Measurements from ENCODE around the gene IL36RN. TPM values are rescaled to one million over a fixed set of nuclear protein-coding genes. Genes with fewer than 3 reads are reported as not detected.

IL36RN gene
- not detected for total RNA-seq

DNA sequence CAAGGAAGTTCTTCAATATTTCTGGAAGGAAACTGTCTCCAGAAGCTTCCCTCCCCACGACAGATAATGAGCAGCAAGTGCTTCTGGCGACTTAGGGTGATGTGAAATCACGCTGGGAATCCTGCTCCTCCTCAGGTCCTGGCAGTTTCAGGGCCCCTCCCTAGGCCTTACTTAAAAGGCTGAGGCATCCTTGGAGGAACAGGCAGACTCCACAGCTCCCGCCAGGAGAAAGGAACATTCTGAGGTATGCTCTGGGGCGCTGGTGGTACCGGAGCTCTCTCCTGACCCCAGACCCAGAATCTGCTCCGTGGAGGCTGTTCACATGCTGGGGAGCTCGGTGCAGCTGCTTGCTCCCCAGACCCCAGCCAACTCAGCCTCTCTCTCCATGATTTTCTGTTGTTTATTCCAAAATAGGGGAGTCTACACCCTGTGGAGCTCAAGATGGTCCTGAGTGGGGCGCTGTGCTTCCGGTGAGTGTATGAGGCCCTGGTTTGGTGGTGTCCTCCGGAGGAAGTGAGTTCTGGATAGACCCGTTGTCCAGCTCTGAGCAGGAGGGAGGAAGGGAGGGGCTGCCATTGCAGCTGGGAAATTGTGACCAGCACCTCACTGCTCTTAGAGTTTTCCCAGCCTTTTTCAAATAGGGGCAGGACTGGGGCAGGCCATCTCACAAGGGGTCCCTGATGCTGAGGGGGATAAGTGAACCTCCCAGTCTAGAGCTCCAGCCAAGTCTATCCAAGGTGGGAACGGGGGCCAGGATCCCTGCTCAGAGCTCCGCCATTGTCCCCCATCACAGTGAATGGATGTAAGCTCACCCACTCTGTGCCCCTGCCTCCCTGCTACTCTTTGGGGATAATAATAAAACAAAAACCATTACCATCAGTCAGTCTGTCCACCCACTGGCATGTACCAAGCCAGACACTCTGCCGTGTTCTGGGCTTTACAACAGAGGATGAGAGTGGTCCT lies at the start of gene IL36RN:
Gene IL36RN (plus strand): TSS at position 201 of the 963 bp plus-strand sequence. CDS start 241 bp downstream, at position 442.
- Histone ChIP-seq H3K4me3 (ENCODE audit: low read length in 3 of 3) (no peak within 1 kb of the TSS), H3K4me1 (ENCODE audit: control insufficient read depth in 3 of 3, insufficient read depth in 3 of 3, low read length in 3 of 3) (no peaks in the 10 kb centered on the region), H3K27me3 (ENCODE audit: control insufficient read depth in 3 of 3, insufficient read depth in 3 of 3, low read length in 3 of 3) (peaks cover 0 to 5% (median 3%) of the 10 kb centered on the region in 3 donors), H3K36me3 (ENCODE audit: control insufficient read depth in 3 of 3, insufficient read depth in 3 of 3, low read length in 3 of 3) (no peaks in the 10 kb centered on the region), H3K9ac (ENCODE audit: low read depth in 1 of 3, low read length in 3 of 3) (no peak within 1 kb of the TSS), H3K9me3 (ENCODE audit: control insufficient read depth in 3 of 3, low read length in 3 of 3) (no peaks in the 10 kb centered on the region), H3K27ac (ENCODE audit: low read depth, low read length) (no peak within 1 kb of the TSS)

DNA sequence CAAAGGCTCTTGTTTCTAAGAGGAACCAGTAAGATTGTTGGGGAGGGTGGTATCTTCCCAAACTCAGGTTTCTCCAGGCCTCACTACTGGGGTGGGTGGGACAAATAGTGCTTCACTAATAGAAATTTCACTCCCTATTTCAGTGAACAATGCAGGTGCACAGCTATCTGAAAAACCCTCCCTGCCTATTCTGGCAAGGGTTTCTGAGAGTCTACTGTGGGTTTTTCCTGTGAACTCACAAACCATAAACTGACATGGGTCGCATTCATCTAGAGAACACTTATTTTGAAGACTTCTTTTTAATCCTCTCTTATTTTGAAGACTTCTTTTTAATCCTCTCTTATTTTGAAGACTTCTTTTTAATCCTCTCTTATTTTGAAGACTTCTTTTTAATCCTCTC lies 49.4 kb upstream of the IL36RN start:
- Histone ChIP-seq H3K4me3 (ENCODE audit: low read length in 3 of 3) (no peak overlapping the region), H3K36me3 (ENCODE audit: control insufficient read depth in 3 of 3, insufficient read depth in 3 of 3, low read length in 3 of 3) (no peaks in the 10 kb centered on the region), H3K27me3 (ENCODE audit: control insufficient read depth in 3 of 3, insufficient read depth in 3 of 3, low read length in 3 of 3) (peaks cover 0 to 2% (median 0%) of the 10 kb centered on the region in 3 donors), H3K9me3 (ENCODE audit: control insufficient read depth in 3 of 3, low read length in 3 of 3) (no peaks in the 10 kb centered on the region), H3K27ac (ENCODE audit: low read depth, low read length) (no peak overlapping the region), H3K4me1 (ENCODE audit: control insufficient read depth in 3 of 3, insufficient read depth in 3 of 3, low read length in 3 of 3) (no peaks in the 10 kb centered on the region), H3K9ac (ENCODE audit: low read depth in 1 of 3, low read length in 3 of 3) (no peak overlapping the region)

DNA sequence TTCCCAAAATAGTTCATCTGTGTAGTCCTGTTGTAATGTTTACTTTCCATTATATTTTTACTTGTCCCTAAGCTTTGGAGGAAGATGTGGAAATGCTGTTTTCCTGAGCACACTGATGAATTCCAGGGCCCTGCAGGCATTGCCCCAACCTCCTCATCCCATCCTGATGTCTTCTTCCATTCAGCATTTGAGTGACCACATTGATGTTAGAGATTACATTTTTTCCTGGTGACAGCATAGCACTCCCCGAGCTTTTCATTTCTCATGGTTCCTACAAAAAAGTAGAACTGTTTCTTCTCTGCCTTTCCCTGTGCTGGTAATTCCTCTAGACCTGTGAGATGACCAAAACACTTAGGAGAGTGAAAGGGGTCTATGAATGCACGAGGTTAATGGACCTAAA lies 48.9 kb upstream of the IL36RN start:
- Histone ChIP-seq H3K9me3 (ENCODE audit: control insufficient read depth in 3 of 3, low read length in 3 of 3) (no peaks in the 10 kb centered on the region), H3K27me3 (ENCODE audit: control insufficient read depth in 3 of 3, insufficient read depth in 3 of 3, low read length in 3 of 3) (peaks cover 0 to 2% (median 0%) of the 10 kb centered on the region in 3 donors), H3K4me1 (ENCODE audit: control insufficient read depth in 3 of 3, insufficient read depth in 3 of 3, low read length in 3 of 3) (no peaks in the 10 kb centered on the region), H3K36me3 (ENCODE audit: control insufficient read depth in 3 of 3, insufficient read depth in 3 of 3, low read length in 3 of 3) (no peaks in the 10 kb centered on the region), H3K27ac (ENCODE audit: low read depth, low read length) (no peak overlapping the region), H3K9ac (ENCODE audit: low read depth in 1 of 3, low read length in 3 of 3) (no peak overlapping the region), H3K4me3 (ENCODE audit: low read length in 3 of 3) (no peak overlapping the region)

DNA sequence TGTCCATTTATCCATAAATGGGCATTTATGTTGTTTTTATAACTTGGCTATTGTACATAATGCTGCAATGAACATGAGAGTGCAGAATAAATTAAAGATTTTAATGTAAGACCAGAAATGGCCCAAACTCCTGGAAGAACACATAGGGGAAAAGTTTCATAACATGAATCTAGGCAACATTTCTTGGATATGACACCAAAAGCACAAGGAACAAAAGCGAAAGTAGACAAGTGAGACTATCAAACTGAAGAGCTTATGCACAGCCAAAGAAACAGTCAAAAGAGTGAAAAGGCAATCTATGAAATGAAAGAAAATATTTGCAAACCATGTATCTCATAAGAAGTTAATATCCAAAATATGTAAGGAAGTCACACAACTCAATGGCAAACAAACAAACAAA lies 47.9 kb upstream of the IL36RN start:
- Histone ChIP-seq H3K9ac (ENCODE audit: low read depth in 1 of 3, low read length in 3 of 3) (no peak overlapping the region), H3K27ac (ENCODE audit: low read depth, low read length) (no peak overlapping the region), H3K27me3 (ENCODE audit: control insufficient read depth in 3 of 3, insufficient read depth in 3 of 3, low read length in 3 of 3) (peaks cover 0 to 2% (median 0%) of the 10 kb centered on the region in 3 donors), H3K9me3 (ENCODE audit: control insufficient read depth in 3 of 3, low read length in 3 of 3) (no peaks in the 10 kb centered on the region), H3K36me3 (ENCODE audit: control insufficient read depth in 3 of 3, insufficient read depth in 3 of 3, low read length in 3 of 3) (no peaks in the 10 kb centered on the region), H3K4me1 (ENCODE audit: control insufficient read depth in 3 of 3, insufficient read depth in 3 of 3, low read length in 3 of 3) (no peaks in the 10 kb centered on the region), H3K4me3 (ENCODE audit: low read length in 3 of 3) (no peak overlapping the region)

DNA sequence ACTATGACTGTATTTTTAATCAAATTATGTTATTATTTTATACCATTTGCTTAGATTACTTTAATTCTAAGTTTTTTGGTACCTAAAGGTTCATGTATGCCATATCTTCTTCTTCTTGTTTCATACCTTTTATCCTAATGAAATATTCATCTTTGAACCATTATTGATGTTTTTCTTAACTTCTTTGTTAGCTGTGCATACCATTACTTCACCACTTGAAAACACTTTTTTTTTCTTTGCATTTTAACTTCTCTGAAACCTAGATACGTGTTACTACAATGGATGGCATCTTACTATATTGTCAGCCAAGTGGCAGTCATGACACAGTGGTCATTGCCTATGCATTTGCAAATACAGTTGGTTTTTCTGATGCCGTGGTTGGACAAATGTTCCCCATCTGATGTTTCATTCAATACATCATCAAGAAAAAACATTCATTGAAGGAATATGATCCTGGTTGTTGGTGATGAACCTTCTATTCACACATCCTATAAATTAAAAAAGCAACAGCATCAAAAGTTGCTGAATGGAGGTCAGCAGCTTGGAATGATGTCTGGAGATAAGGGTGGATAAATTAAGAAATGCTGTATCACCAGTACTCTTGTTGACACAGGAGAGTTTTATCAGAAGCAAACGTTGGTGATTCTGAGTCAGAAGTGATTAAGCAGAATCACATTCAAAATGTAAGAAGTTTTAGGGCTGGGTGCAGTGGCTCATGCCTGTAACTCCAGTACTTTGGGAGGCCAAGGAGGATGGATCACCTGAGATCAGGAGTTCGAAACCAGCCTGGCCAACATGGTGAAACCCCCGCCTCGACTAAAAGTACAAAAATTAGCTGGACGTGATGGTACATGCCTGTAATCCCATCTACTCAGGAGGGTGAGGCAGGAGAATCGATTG lies 46.3 kb upstream of the IL36RN start:
- no peaks in the 10 kb centered on the region for H3K4me1 ChIP-seq (ENCODE audit: control insufficient read depth in 3 of 3, insufficient read depth in 3 of 3, low read length in 3 of 3)
- H3K9ac ChIP-seq (ENCODE audit: low read depth in 1 of 3, low read length in 3 of 3) = no peak overlapping the region
- no peak overlapping the region for H3K27ac ChIP-seq (ENCODE audit: low read depth, low read length)
- H3K9me3 ChIP-seq (ENCODE audit: control insufficient read depth in 3 of 3, low read length in 3 of 3) = no peaks in the 10 kb centered on the region
- H3K4me3 ChIP-seq (ENCODE audit: low read length in 3 of 3) = no peak overlapping the region
- H3K27me3 ChIP-seq (ENCODE audit: control insufficient read depth in 3 of 3, insufficient read depth in 3 of 3, low read length in 3 of 3) = peaks cover 0 to 2% (median 0%) of the 10 kb centered on the region in 3 donors
- no peaks in the 10 kb centered on the region for H3K36me3 ChIP-seq (ENCODE audit: control insufficient read depth in 3 of 3, insufficient read depth in 3 of 3, low read length in 3 of 3)

DNA sequence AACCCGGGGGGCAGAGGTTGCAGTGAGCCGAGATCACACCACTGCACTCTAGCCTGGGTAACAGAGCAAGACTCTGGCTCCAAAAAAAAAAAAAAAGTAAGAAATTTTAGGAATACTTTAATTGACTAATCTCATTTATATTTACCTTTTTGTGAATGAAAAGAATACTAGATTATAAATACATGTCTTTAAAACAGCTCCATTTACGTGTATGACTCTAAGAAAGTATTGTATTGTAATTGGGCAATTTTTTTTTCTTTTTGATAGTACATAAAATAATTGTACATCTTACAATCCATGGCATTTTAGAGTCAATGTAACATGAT lies 45.7 kb upstream of the IL36RN start:
- no peak overlapping the region for H3K27ac ChIP-seq (ENCODE audit: low read depth, low read length)
- no peaks in the 10 kb centered on the region for H3K27me3 ChIP-seq (ENCODE audit: control insufficient read depth in 3 of 3, insufficient read depth in 3 of 3, low read length in 3 of 3)
- no peaks in the 10 kb centered on the region for H3K9me3 ChIP-seq (ENCODE audit: control insufficient read depth in 3 of 3, low read length in 3 of 3)
- no peaks in the 10 kb centered on the region for H3K4me1 ChIP-seq (ENCODE audit: control insufficient read depth in 3 of 3, insufficient read depth in 3 of 3, low read length in 3 of 3)
- no peak overlapping the region for H3K9ac ChIP-seq (ENCODE audit: low read depth in 1 of 3, low read length in 3 of 3)
- H3K4me3 ChIP-seq (ENCODE audit: low read length in 3 of 3) = no peak overlapping the region
- no peaks in the 10 kb centered on the region for H3K36me3 ChIP-seq (ENCODE audit: control insufficient read depth in 3 of 3, insufficient read depth in 3 of 3, low read length in 3 of 3)

DNA sequence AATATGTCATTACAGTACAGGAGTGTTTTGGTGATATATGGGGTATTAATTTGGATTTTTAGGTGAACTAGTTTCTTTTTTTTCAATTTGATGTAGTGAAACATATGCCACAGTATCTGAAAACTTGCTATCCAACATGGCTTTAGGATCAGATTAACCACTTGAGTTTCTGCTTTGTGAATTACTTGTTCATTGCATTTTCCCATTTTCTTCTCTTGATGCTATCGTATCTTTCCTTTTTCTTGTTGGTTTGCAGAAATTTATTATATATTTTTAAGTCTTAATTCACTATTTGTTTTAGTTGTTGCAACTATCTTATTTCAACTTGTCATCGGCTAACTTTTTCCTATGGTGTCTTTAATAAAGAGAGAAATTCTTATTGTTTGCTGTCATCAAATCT lies 44.9 kb upstream of the IL36RN start:
- no peaks in the 10 kb centered on the region for H3K27me3 ChIP-seq (ENCODE audit: control insufficient read depth in 3 of 3, insufficient read depth in 3 of 3, low read length in 3 of 3)
- H3K4me3 ChIP-seq (ENCODE audit: low read length in 3 of 3) = no peak overlapping the region
- no peak overlapping the region for H3K27ac ChIP-seq (ENCODE audit: low read depth, low read length)
- H3K36me3 ChIP-seq (ENCODE audit: control insufficient read depth in 3 of 3, insufficient read depth in 3 of 3, low read length in 3 of 3) = no peaks in the 10 kb centered on the region
- H3K9me3 ChIP-seq (ENCODE audit: control insufficient read depth in 3 of 3, low read length in 3 of 3) = no peaks in the 10 kb centered on the region
- no peak overlapping the region for H3K9ac ChIP-seq (ENCODE audit: low read depth in 1 of 3, low read length in 3 of 3)
- no peaks in the 10 kb centered on the region for H3K4me1 ChIP-seq (ENCODE audit: control insufficient read depth in 3 of 3, insufficient read depth in 3 of 3, low read length in 3 of 3)

DNA sequence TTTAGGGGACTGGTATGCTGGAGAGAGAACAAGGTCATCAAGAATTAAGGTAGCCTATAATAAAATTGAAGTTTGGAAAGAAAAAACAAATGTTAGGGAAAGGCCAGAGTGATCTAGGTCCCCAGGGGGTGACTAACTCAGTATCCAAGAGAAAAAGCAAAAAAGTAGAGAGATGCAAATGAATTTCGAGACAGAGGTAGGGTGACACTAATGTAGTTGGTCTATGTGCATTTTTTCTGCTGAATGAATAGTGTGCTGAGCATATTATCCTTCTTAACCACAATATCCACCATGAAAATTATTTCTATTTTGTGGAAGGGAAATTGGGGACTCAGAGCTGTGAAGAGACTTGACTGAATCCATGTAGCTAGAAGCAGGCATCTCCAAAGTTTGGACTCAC lies 44.0 kb upstream of the IL36RN start:
- Histone ChIP-seq H3K9ac (ENCODE audit: low read depth in 1 of 3, low read length in 3 of 3) (no peak overlapping the region), H3K4me1 (ENCODE audit: control insufficient read depth in 3 of 3, insufficient read depth in 3 of 3, low read length in 3 of 3) (no peaks in the 10 kb centered on the region), H3K36me3 (ENCODE audit: control insufficient read depth in 3 of 3, insufficient read depth in 3 of 3, low read length in 3 of 3) (no peaks in the 10 kb centered on the region), H3K9me3 (ENCODE audit: control insufficient read depth in 3 of 3, low read length in 3 of 3) (no peaks in the 10 kb centered on the region), H3K27ac (ENCODE audit: low read depth, low read length) (no peak overlapping the region), H3K4me3 (ENCODE audit: low read length in 3 of 3) (no peak overlapping the region), H3K27me3 (ENCODE audit: control insufficient read depth in 3 of 3, insufficient read depth in 3 of 3, low read length in 3 of 3) (no peaks in the 10 kb centered on the region)

DNA sequence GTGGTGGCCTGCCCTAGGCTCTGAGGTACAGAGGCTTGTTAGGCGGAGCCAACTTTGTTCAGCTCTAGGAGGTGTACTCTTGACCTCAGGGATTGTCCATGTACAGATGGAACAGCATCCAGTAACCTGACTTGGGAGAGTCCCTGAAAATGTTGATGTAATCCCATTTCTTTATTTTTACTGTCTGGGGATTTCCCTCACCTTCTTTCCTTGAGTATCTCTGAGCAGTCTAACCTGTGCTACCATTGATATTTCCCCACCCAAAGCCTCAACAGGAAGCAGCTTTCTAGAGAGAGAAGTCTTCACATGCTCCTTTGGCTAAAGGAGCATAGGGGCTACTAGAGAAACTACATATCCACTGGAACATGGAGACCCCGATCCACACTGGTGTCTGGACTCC lies 43.3 kb upstream of the IL36RN start:
- no peak overlapping the region for H3K27ac ChIP-seq (ENCODE audit: low read depth, low read length)
- H3K9ac ChIP-seq (ENCODE audit: low read depth in 1 of 3, low read length in 3 of 3) = no peak overlapping the region
- H3K9me3 ChIP-seq (ENCODE audit: control insufficient read depth in 3 of 3, low read length in 3 of 3) = no peaks in the 10 kb centered on the region
- H3K4me3 ChIP-seq (ENCODE audit: low read length in 3 of 3) = no peak overlapping the region
- no peaks in the 10 kb centered on the region for H3K4me1 ChIP-seq (ENCODE audit: control insufficient read depth in 3 of 3, insufficient read depth in 3 of 3, low read length in 3 of 3)
- H3K27me3 ChIP-seq (ENCODE audit: control insufficient read depth in 3 of 3, insufficient read depth in 3 of 3, low read length in 3 of 3) = no peaks in the 10 kb centered on the region
- H3K36me3 ChIP-seq (ENCODE audit: control insufficient read depth in 3 of 3, insufficient read depth in 3 of 3, low read length in 3 of 3) = no peaks in the 10 kb centered on the region

DNA sequence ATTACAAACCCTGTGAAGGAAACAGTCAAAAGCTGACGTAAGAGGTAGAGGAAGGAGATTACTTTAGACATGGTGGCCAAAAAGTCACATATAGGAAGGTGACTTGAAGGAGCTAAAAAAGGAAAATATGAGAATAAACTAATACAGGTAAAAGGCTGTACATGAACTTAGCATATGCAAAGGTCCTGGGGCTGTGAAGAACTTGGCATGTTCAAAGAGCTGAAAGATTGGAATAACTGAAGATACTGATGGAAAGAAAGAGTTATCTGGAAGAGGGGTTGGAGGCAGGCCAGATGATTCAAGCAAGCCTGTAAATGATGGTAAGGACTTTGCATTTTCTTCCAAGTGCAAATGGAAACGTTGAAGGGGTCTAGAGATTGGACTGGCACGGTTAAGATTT lies 40.5 kb upstream of the IL36RN start:
- Histone ChIP-seq H3K4me3 (ENCODE audit: low read length in 3 of 3) (no peak overlapping the region), H3K27ac (ENCODE audit: low read depth, low read length) (no peak overlapping the region), H3K36me3 (ENCODE audit: control insufficient read depth in 3 of 3, insufficient read depth in 3 of 3, low read length in 3 of 3) (no peaks in the 10 kb centered on the region), H3K4me1 (ENCODE audit: control insufficient read depth in 3 of 3, insufficient read depth in 3 of 3, low read length in 3 of 3) (no peaks in the 10 kb centered on the region), H3K9ac (ENCODE audit: low read depth in 1 of 3, low read length in 3 of 3) (no peak overlapping the region), H3K27me3 (ENCODE audit: control insufficient read depth in 3 of 3, insufficient read depth in 3 of 3, low read length in 3 of 3) (no peaks in the 10 kb centered on the region), H3K9me3 (ENCODE audit: control insufficient read depth in 3 of 3, low read length in 3 of 3) (no peaks in the 10 kb centered on the region)
